Kidney glomerular epithelial cell (primary cell): ENCODE data around the gene AHR.
"Not testable (repeated sequence)": the region's sequence is repeated elsewhere in the genome, so short reads cannot be mapped to it uniquely, and the experiment has no call there.

Experiments
- DNase-seq: peaks from one replicate; lab custom pipeline; 2025; lab: John Stamatoyannopoulos, UW

The AHR gene

DNA sequence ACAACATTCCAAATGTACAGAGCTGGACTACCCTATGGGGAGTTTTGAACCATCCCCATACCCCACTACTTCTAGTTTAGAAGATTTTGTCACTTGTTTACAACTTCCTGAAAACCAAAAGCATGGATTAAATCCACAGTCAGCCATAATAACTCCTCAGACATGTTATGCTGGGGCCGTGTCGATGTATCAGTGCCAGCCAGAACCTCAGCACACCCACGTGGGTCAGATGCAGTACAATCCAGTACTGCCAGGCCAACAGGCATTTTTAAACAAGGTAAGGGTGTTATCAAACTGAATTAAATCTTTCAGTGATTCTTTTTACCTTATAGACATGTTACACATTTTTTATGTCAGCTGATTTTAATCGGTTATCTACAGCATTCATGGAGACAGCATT, 41.5 kb downstream of the AHR start:
- DNase-seq: no peak

DNA sequence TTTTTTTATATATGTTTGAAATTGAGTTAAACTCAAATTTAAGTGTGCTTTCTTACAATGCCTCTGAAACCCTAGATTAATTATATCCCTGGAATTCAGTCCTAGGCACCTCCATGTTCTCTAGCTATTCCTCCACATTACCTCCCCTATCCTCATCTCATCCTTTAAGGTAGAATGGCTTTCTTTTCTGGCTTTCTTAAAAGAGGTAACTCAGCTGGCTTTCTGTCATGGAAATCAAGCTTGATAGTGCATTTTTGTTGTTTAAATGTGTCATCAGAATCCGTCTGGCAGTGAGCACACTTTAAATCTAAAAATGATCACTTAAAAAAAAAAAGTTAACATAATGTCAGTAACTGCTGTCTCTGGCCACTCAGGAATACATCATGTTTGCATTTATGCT, 42.2 kb downstream of the AHR start:
- no peak for DNase-seq

DNA sequence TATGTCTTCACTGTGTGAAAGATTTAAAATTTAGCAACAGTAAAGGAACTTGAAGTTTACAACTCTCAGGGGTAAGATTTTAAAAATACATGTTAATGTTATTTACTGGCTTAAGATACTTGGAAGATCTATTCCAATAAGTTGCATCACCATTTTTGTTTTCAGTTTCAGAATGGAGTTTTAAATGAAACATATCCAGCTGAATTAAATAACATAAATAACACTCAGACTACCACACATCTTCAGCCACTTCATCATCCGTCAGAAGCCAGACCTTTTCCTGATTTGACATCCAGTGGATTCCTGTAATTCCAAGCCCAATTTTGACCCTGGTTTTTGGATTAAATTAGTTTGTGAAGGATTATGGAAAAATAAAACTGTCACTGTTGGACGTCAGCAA, 44.3 kb downstream of the AHR start:
- no peak for DNase-seq

DNA sequence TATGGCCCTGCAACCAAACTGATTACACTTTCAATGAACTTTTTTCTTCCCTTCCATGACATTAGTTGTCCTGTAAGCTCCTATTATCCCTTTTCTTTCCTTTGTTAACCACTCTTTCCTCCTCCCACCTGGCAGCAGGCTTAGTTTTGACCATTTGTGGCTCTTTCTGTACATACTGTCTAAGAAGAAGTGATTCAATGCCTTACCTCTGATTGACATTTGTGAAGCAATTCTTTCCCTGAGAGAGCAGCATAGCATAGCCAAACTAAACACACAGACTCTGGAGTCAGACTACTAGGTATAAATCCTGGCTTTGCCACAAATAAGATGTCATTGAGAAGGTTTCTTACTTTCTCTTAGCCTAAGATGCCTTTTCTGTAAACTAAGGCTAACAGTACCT, 48.9 kb downstream of the AHR start:
- DNase-seq: no peak

DNA sequence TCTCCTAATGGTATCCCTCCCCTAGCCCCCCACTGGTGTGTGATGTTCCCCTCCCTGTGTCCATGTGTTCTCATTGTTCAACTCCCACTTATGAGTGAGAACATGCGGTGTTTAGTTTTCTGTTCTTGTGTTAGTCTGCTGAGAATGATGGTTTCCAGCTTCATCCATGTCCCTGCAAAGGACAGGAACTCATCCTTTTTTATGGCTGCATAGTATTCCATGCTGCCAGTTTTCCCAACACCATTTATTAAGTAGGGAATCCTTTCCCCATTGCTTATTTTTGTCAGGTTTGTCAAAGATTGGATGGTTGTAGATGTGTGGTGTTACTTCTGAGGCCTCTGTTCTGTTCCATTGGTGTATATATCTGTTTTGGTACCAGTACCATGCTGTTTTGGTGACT, 50.5 kb downstream of the AHR start:
- not testable (repeated sequence) for DNase-seq

DNA sequence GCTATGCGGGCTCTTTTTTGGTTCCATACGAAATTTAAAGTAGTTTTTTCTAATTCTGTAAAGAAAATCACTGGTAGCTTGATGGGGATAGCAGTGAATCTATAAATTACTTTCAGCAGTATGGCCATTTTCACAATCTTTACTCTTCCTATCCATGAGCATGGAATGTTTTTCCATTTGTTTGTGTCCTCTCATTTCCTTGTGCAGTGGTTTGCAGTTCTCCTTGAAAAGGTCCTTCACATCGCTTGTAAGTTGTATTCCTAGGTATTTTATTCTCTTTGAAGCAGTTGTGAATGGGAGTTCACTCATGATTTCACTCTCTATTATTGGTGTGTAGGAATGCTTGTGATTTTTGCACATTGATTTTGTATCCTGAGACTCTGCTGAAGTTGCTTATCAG, 51.9 kb downstream of the AHR start:
- DNase-seq: not testable (repeated sequence)

DNA sequence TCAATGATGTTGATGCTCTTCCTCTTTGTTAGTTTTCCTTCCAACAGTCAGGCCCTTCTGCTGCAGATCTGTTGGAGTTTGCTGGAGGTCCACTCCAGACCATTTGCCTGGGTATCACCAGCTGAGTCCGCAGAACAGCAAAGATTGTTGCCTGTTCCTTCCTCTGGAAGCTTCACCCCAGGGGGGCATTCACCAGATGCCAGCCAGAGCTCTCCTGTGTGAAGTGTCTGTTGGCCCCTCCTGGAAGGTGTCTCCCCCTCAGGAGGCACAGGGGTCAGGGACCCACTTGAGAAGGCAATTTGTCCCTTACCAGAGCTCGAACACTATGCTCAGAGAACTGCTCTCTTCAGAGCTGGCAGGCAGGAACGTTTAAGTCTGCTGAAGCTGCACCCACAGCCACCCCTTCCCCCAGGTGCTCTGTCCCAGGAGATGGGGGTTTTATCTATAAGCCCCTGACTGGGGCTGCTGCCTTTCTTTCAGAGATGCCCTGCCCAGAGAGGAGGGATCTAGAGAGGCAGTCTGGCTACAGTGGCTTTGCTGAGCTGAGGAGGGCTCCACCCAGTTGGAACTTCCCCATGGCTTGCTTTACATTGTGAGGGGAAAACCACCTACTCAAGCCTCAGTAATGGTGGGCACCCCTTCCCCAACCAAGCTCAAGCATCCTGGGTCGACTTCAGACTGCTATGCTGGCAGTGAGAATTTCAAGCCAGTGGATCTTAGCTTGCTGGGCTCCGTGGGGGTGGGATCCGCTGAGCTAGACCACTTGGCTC, 55.4 kb downstream of the AHR start:
- DNase-seq: not testable (repeated sequence)

DNA sequence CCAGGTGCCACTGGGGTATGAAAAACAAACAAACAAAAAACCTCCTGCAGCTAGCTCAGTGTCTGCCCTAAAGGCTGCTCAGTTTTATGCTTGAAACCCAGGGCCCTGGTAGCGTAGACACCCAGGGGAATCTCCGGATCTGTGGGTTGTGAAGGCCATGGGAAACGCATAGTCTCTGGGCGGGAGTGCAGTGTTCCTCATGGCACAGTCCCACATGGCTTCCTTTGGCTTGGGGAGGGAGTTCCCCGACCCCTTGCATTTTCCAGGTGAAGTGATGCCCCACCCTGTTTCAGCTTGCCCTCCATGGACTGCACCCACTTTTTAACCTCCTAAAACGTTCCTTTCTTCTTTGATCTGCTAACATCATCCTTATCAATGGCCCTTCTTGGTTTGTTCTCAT, 56.0 kb downstream of the AHR start:
- DNase-seq: no peak

DNA sequence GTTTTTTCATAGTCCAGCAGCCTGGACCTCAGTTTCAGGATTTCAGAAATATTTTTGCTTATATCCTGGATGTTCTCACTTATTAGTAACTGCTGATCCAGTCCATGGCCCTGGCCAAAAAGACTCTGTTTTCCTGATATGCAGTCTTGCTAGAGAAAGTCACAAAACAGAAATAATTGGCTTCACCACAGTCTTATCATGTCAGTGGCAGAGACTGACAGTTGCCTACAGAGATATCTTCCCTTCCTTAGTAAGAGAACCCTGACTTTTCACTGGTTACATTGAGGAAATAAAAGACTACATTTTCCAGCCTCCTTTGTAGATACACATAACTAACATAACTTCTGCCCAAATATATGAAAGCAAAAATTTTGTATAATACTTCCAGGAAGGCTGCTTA, 56.6 kb downstream of the AHR start:
- no peak for DNase-seq

DNA sequence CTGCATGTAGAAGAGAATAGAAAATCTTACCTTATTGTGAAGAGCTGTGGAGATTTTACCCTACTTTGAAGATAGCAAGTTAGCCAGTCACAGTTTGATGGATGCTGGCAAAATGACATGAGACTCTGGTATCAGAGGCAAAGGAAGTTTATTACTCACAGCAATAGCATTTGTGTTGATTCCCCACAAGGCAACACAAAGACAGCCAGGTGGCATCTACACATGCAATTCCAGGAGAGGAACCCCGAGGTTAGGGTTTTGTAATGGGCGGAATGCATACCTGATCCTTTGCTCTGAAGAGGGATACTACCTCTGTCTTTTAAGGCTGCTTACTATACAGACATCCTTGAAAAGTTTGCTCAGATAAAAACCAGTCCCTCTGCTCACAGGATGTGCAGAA, 59.5 kb downstream of the AHR start:
- no peak for DNase-seq

DNA sequence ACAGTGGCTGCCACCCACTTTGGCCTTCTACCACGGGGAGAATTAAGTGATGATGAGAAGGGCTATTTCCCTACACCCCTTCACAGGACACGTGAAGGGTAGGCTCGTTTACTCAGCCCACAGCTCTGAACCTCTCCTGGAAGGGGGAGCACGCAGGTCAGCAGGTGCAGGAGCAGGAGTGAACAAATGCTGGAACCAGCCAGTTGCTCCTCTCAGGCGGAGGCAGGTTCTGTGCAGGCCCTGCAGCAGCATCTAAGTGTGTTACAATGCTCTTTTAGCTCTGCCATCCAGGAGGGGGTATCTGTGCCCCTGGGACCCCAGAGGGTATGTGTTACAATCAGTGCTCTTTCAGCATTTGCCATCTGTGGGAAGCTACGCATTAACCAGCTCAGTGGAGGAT, 61.2 kb downstream of the AHR start:
- DNase-seq: no peak

DNA sequence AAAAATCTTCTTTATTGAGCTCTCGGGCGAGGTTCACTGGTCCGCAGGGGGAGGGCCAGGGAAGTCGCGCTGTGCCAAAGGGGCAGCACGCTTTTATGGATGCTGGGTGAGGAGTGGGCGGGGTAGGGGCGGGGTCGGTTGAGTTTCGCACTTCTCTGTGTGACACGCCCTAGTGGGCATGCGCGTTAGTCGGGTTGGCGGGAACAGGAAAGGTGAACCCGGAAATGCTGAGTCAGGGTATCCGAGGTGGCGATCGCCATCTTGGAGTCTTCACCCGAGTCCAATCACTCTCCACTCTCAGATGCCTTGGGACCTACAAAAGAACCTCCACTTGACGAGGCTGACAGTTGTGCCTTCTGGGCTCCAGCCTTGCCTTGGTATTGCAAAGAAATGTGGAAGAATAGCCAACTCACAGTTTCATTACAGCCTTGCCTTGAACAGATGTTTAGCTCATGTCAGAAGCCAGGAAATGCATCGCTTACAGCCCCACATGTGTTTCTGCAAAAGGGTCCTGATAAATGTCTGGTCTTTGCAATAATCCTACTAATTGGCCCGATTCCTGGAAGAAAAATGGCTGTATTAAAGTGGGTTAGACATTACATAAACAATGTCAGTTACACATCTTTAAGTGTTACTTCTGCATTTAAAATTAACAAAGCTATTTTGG, 64.1 kb downstream of the AHR start:
- no peak for DNase-seq

DNA sequence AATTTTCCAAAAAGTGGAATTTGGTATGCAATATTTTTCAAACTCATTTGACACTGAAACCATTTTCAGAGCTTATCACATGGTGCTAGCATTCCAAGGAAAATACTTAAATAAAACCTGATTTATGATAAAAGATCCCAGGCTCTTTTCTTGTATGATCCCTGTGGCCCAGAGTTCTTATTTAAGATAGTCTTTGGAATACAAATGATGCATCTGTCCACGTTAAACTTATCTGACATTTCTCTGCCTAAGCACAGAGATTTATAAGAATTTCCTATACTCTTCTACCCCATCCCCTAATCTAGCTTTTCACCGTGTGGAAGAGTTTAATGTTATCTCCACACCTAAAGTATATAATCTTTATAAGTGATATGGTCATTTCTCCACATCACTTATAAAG, 66.2 kb downstream of the AHR start:
- DNase-seq: no peak

DNA sequence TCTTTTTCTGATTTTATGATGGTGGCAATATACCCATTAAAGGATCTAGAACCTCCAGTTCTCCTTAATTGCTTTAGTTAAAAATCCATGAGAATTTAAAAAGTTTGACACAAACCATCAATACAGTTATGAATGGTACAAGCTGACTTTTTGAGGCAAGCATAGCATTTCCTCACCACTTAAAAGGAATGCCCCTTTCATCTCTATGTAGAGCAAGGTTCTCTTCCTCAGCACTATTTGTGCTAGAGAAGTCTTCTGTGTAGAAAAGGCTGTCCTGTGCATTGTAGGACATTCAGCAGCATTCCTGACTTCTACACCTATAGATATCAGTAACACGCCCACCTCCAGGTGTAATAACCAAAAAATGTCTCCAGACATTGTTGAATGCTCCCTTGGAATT, 67.3 kb downstream of the AHR start:
- DNase-seq: no peak

DNA sequence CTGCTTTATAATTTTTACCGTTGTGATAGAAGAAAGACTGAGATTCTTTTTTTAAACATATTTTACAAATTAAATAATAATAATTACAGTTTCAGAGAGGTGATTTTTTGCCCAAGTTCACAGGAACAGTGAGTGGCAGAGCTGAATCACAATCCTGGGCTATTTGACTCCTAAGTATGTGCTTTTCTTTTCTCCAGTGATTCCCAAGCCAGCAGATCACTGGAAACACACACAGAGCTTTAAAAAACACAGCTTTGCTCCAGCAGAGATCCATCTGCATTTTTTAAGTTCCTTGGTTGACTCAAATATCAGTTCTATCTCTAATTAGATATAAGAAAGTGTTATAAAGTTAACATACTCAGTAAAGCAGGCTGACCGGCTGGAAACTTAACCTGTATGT, 69.0 kb downstream of the AHR start:
- no peak for DNase-seq

DNA sequence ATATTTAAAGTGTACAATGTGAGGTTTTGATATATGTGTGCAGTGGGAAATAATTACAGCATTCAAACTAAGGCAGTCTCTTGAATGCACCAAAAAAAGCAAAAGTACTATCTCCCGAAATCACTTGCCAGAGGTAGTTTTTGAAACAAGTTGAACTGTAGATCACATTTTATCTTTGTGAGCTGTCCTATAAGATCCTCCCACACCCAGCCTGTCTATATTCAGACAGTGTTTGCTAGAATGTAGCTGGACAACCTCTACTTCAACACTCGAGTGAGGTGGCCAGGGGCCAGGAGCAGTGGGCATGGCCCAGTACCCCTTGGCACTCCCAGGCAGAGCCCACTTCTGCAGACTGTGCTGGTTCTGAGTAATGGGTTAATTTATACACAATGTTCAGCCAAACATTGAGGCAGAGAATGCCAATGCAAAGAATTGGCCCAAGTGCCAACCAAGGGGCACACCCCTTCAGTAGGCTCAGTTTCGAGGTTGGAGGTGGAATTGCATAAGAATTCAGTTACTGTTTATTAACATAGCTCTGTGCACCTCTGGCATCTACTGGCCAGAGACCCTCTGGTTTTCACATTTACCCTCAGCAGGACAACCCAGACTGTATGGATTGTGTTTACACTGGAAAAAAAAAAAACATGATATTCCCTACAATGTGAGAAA, 70.5 kb downstream of the AHR start:
- DNase-seq: no peak

DNA sequence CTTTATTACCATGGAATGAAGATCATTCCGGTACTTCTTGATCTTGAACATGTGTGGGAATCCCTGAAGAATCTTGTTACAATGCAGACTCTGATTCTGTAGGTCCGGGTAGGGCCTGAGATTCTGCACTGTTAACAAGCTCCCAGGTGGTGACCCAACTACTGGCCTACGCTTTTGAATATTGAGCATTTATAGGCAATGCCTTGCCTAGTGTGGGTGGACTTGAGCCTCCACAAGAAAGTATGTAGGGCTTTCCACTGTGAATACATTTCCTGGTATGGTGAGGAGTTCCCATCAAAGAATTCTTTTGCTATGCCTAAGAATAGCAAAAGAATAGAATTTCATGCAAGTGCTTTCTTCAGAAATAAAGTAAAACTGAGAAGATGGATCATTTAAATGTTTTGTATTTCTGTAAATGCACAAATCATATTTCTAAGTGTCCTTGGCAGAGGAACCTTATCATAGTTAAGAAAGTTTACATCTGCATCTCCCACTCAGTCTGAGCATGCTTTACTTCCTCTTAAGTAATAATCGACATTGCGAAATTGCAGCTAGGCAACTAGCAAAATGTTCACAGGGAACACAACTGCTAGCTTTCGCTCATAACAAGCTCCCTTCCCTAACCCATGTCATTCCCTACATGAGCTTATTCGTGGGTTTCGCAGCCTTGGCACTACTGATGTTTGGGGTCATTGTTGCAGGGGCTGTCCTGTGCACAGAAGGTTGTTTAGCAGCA, 71.4 kb downstream of the AHR start:
- DNase-seq: peak; percentile 44

DNA sequence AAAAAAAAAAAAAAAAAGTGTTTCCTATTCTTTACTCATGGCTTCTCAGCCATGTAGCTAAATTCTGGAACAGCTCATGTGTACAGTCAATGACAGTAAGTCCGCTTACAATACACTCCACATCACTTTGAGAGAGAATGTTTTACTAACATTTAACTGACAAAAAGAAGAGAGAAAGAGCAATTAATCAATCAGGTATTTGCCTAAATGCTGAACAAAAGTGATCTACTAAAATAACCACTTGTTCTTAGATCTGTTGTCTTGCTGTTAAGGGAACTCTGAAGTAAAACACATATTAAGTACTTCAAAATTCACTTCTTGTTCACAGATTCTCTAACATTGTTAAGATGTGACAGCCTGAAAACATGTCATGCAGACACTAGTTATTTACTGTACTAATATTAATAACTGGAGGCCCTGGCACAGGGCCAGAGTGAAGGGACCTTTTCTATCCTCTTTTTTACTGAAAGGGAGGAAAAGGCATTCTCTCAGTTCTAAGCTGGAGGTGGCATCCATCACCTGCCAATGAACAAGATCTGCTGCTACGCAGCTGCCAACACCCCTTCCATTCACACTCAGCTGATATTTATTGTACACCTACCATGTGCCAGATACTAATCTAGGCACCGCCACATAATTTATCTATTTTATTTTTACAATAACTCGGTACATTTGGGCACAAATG, 72.6 kb downstream of the AHR start:
- peak; percentile 79 for DNase-seq

DNA sequence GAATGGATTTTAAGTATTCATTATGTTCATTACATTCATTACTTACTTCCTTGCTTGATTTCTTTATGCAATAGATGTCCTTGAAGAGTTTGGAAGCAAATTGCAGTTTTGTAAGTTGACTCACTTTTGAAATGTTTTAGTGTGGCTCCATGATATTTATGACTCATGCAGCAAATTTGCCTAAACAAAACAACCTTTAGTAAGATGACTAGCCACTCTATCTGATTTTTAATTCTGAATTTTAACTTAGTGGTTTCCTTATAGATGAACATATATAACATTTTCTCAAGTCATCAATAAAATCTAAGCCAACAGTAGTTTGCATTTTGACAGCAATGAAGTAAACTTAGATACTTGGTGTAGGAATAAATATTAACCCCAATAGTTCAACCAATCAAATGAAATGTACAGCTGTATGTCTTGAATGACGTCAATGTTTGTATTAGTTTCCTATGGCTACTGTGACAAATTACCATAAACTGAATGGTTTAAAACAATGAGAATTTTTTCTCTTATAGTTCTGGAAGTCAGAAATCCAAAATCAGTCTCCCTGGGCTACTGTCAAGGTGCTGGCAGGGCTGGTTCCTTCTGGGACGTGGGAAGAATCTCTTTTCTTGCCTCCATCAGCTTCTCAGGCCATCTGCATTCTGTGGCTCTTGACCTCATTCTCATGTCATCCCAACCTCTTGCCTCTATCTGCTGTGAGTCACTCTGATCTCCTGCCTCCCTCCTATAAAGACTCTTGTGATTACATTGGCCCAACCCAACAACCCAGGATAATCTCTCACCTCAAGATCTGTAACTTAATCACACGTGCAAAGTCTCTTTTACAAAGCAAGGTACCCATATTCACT, 73.4 kb downstream of the AHR start:
- peak; percentile 92 for DNase-seq

DNA sequence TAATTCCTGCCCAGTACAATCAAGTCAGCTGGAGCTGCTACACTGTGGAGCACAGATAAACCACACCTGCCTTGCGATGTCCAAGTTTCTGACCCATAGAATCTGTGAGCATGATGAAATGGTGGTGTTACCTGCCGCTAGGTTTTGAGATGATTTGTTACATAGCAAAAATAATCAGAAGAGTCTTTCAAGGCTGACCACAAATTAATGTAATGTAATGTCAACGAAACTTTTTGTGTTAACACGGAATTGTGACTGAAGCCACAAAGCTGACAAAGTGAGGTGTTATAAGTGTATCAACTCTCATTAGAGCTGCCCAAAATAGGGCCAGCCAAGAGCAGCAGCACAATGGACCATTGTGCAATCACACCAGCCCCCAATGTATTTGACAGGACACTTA, 75.7 kb downstream of the AHR start:
- no peak for DNase-seq

DNA sequence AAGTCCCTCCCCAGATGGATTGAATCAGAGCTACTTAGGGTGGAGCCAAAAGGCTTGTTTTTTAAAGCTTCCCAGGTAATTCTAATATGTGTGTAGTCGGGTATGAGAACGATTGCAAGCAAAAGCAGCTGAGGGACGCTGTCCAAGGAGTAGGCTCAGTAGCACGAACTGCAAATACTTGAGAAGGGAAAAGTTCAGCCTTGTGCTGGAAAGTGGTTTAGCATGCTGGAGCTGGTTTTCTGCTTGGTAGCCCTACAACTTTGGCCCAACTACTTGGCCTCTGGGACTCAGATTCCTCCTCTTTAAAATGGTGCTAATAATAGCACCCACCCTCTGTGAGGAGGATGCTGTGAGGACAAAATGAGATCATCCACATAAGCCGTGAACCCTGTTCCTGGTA, 76.2 kb downstream of the AHR start:
- no peak for DNase-seq
